ENCODE data around the gene AAMP.

AAMP gene

DNA sequence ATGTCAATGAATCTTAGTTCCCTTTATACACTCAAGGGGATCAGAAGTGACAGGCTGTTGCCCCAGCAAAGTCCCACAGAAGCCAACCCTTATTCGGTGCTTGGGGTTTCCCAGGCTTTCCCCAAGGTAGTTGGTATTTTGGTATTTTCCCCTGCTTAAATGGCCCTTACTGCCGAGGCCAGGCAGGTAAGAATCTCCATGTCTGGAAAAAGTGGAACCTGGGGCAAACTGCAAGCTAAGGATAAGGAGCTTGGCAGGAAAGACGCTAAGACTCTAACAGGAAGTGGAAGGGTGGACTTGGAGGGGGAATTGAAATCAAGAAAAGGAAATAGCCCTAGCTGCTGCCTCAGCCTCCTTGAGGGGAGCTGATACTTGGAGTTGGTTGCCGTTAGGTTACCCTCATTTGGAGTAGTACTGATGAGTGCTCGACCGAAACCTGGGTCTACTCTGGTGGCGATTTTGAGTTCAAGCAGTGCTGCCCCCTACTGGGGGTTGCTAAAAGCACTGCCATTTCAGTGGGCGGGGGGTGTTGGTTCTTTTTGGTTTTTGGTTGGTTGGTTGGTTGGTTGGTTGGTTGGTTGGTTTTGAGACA is 12.5 kb downstream of the AAMP start:
- DNase-seq: no peak

DNA sequence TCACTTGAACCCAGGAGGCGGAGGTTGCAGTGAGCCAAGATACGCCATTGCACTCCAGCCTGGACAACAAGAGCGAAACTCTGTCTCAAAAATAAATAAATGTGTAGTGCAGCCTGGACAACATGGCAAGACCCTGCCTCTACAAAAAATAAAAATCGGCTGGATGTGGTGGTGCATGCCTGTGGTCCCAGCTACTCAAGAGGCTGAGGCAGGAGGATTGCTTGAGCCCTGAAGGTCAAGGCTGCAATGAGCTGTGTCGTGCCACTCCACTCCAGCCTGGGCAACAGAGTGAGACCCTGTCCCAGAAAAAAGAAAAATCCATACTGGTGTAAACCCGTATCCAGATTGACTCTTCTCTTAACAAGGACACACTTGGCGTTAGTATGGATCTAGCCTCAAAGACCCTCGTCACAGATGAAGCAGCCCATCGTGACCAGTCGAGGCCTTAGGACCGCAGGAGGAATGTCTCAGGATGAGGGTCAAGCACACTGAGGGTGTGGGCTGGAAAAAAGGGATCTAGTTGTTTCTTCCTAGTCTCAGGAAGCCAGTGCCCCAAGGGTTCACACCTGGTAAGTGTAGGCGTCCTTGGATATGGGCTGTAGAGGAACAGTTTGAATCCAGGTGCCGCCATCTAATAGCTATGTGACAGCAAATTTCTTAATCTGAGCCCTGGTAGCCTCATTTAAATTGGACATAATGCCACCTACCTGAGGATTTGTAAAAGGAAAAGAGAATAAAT is 13.2 kb downstream of the AAMP start:
- no peak for DNase-seq

DNA sequence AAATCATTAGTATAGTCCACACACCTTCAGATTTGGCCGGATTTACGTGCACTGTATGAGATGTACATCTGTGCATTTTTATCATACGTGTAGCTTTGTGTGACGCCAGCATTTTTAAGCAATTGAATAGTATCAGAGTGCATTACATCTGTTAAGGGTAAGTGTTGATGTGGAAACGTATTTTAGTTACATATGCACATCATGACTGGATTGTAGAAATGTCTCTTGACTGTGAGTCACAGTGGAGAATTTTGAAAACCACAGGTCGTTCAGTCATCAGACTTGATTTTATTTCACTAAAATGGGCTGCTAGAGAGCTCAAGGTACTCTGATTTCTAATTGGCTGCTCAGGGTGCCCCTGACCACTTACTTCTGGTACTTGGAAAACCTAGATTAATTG is 14.5 kb downstream of the AAMP start:
- DNase-seq: no peak

DNA sequence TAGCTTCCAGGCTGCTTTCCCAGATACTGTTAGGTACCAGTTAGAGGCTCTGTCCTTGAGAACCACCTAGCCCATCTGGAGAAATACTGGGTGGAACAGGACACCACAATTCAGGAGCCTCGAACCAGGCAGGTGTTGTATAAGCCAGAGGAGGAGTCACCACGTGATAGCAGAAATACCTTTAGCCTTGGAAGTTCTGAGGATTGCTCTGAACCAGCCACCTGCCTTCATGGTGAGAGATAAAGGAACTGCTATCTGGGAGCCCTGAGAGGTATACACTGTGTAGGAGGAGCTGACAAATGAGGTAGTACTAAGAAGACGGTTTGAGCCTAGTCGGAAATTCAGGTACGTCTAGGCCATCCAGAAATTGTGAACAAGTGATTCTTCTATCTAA is 16.7 kb downstream of the AAMP start:
- DNase-seq: no peak

DNA sequence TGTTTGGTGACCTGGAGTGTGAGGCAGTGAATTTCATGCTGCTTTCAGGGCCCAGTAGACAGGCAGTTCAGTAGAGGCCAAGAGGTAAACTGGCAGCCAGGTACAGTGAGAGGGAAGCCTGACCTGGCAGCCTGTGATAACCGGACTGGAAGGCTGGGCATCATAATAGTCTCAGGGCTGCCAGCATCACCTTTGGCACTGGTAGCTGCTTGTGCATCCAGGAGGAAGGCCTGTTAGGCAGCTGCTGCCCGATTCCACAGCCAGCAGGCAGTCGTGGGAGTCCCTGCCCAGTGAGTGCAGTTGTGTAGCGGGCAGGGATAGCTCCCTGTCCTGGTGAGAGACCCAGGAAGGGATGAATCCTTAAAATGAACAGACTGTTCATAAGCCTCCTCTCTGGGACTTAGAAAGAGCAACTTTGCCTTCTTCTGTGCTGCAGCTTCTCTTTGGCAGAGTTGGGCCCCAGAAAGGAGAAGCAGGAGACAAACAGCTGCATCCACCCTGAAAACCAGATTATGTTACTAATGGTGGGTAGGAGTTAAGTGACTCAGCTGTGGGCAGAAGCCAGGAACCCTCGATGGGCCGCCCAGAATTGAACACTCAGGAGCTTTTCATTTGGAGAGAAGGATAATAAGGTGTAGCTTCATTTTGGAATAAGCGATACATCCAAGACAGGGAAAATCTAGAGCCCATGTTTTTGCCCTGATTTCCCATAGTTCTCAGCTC is 17.3 kb downstream of the AAMP start:
- DNase-seq: no peak

DNA sequence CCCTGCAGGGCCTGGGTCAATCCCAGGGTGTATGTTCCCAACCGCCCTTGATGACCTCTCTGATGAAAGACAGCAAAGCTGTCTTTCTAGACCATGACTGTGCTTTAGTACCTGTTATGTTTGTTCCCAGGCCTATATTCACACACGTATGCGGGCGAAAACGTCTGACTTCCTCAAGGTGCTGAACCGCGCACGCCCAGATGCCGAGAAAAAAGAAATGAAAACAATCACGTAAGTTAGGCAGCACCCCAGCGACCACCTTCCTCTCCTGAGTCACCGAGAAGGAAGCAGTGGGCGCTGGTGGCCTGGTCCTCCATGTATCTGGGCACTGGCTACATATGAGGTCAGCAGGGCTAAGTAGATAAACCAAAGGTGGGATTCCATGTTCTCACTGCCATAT is 20.2 kb downstream of the AAMP start:
- DNase-seq: no peak

DNA sequence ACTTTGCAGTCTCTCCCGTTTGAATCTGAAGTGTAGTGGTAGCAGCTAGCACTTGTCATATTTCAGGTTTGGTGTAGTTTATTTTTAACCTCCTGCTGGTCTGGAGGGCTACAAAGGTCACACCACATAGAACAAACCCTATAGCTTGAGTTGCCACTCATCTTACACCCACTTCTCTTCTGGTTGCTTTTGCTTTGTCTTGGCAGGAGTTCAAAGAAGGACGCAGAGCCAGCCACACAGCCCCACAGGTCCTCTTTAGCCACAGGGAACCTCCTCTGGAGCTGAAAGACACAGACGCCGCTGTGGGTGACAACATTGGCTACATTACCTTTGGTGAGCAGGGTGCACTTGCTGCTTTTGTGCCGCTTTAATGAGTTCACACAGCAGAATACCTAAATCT is 24.7 kb downstream of the AAMP start:
- peak; percentile 48 for DNase-seq

DNA sequence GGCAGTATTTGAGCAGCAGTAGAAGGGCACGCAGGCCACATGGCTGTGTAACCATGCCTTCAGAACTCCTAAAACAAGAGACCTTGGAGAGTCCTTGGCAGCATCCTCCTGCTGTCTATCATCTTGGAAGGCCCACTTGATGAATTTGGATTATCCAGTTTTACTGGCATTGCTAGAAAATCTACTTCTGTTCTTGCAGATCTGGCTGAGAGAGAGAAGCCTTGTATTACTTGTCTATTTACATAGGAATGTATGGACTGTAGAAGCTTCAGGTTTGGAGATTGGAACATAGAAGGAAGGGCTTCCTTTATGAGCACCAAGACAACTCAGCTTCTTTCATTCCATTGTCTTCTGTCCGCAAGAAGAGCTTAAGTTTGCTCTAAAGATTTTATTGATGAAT is 25.3 kb downstream of the AAMP start:
- DNase-seq: no peak

DNA sequence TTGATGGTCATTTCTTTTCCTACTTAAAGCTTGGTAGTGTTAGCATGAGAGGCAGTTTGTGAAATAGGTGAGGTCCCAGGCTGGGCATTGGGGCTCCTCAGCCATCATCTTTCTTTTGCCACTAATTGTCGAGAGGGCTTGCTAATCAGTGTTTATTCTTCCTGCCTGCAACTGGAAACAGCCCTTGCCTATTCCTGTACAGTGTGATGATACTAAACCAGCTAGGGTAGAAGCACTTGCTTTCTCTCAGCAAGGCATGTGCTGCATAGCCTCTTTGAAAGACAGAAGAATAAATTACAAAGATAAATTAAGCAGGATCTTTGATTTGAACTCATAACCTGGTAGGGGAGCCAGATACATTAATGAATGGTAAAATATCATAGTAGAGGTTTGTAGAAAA is 25.7 kb downstream of the AAMP start:
- DNase-seq: no peak

DNA sequence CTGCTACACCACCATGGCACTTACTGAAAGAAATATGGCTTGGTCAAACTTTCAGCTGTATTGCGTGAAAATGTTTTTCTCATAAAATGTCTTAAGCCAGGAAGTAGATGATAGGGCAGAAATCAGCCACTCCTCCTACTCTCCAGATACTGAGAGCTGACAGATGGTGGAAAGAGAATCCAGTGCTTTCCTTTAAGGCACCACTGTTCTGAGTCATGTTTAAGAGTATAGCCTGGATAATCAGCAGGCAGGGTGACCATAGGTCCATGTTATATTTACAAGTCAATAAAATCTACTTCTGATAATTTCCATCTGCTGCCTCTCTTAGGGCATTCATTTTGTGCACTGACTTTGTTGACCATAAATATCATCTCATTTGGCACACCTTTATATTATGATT is 31.1 kb downstream of the AAMP start:
- DNase-seq: no peak

DNA sequence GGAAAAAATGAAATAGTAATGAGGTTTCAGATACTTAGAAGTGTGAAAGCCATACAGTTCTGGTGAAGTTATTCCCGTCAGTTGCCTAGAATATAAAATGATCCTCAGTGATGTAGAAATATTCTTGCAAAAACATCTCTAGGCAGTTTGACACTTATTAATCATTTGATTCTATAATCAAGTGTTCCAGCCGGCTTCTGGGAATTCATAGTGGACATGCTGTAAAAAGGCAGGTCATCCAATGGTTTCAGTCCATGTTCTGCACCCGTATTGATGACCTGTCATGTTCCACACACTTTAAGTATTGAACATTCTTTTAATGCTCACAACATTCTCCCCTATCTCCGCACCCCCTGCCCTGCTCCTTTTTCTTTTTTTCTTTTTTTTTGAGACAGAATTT is 33.1 kb downstream of the AAMP start:
- DNase-seq: no peak

DNA sequence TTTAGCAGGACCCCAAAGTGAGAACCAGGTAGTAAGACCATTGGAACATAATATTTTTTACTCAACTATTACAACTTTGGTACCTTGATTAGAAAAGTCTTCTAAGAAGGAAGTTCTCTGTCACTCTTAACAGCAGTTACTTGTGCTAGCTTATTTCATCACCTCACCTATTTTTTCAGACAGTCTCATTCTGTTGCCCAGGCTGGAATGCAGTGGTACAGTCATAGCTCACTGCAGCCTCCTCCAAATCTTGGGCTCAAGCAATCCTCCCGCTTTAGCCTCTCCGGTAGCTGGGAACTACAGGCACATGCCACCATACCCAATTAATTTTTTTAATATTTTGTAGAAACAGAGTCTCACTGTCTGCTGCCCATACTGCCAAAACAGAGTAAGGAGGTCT is 34.9 kb downstream of the AAMP start:
- no peak for DNase-seq

DNA sequence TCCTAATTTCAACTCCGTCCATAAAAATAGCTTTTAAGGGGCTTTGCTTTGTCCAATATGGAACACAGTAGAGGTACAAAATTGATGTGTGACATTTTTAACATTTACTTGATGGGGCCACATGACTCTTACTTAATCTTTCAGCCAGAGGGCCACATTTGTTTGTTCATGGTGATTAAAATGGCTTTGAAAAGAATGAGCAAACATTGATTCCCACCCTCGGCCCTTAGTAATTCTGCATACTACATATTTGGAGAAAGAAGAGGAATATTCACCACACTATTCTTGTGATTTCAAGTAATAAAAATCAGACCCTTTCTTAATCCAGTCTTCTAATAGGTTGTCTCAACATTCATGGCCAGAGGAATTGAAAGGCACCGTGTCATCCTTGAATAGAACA is 35.4 kb downstream of the AAMP start:
- DNase-seq: no peak

DNA sequence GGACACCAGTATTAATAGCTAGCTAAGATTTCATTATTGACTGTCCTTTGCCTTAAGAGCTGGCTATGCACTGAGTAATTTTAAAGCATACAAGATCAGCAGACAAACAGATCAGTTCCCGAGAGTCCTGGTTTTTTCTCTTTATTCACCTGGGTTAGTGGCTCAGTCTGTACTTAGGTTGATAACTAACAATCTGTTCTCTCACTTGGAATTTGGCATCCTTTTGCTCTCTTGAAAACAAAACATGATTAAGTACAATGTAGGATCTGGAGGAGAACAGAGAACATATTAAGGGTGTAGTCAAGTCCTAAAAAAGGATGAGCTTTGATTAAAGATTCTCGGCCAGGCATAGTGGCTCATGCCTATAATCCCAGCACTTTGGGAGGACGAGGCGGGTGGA is 36.4 kb downstream of the AAMP start:
- DNase-seq: no peak

DNA sequence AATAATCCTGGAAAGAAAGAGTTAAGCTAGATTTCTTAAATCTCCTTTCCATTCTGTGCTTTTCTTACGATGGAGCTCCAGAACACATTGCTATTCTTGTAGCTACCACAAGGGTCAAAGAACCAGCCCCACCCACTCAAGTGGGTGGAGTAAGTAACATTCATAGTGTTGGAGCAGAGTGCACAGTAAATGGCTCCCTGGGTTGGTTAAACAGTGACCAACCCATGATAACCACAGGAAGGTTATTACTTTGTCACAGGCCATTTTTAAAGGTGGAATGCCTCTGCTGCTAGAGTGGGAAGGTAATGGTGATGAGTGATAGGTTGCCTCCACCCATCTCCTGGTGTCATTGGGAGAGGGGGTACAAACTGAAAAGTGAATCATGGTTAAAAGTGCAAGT is 39.1 kb downstream of the AAMP start:
- no peak for DNase-seq

DNA sequence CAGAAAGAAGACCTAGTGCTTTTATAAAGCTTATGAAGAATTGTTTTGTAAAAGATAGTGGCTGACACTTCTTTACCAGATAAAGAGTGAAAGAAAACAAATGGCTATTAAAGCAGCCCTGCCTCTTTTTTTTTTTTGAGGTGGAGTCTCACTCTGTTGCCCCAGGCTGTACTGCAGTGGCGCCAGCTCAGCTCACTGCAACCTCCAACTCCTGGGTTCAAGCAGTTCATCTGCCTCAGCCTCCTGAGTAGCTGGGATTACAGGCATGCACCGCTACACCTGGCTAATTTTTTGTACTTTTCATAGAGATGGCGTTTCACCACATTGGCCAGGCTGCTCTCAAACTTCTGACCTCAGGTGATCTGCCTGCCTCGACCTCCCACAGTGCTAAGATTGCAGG is 40.1 kb downstream of the AAMP start:
- DNase-seq: no peak

DNA sequence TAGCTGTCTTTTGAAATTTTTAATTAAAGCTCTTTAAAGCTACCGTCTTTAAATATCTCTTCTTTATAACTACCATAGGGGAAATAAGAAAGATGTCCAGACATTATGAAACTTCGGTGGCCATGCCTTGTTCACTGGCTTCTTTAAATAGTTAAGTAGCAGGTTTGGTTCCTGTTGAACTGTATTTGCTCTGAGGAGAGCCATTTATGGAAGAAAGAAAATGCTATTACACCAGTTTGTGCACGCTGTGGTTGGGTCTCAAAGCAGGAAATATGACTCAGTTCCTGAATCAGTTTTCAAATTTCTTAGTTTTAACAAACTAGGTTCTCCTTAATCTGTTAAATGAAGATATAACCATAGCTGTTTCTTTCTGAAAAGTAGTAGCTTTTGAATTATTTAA is 40.7 kb downstream of the AAMP start:
- no peak for DNase-seq

DNA sequence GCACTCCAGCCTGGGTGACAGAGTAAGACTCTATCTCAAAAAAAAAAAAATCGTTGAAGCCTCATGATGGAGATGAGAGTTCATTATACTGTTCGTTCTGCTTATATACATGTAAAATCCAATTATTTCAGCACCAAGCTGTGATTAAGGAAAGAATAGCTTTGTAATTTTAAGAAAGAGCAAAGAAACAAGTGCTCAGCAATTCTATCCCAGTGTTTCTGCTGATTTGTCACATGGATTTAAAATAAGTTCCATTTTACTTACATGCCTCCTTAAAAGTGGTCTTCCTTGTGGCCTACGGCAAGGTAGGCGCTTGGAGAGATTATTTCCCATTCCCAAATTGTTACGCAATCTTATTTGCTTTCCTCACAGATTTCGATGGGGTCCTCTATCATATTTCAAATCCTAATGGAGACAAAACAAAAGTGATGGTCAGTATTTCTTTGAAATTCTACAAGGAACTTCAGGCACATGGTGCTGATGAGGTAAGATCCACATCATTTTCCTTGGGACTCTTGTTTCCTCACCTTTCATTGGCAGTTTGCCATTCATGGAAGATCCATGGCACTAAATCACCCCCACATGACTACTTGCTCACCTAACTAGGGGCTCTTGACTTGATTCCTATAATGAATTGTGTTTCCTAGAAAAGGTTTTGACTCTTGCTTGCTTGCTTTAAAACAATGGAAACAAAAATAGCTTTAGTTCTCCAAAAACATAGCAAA is 41.4 kb downstream of the AAMP start:
- DNase-seq: no peak

DNA sequence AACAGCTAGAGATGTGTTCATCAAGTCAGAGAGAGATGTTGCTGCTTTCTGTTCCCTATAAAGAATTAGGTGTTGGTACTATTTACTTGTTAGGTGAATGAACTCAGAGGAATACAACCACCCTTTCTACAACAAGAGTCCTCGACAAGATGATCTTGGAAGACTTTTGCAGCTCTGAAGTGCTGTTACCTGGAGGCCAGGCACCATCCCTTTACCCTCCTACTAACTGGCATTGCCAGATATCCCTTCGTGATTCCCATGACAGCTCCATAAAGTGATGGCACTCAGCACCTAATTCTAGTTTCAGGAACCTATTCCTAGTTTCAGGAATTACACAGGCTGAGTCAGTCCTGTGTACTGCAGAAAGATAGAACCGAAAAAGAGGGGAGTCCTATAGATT is 43.0 kb downstream of the AAMP start:
- no peak for DNase-seq

DNA sequence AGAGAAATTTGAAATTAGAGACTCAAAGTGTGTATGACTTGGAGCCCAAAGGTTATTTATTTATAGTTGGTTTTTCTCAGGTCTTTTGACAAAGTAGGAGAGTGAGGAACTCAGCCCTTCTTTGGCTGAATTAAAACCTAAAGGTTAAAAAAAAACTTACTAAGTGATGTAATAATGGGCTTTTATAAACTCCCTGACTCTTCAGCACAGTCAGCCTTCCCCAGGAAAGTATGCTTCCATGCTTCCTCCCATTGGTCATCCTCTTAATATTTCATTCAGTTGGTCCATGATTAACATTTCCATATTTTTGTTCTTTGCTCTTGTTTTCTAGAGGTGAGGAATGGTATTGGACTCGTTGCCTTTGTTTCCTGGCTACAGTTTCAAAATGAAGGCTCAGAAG is 45.8 kb downstream of the AAMP start:
- DNase-seq: no peak

DNA sequence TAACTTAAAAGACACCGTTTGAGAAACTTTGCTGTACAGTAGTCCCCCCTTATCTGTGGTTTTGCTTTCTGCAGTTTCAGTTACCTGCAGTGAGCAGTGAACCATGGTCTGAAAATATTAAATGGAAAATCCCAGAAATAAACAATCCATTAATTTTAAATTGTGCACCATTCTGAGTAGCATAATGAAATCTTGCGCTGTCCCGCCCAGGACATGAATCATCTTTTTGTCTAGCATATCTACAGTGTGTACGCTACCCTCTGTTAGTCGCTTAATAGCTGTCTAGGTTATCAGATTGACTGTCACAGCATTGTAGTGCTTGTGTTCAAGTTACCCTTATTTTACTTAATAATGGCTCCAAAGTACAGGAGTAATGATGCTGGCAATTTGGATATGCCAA is 46.9 kb downstream of the AAMP start:
- no peak for DNase-seq

DNA sequence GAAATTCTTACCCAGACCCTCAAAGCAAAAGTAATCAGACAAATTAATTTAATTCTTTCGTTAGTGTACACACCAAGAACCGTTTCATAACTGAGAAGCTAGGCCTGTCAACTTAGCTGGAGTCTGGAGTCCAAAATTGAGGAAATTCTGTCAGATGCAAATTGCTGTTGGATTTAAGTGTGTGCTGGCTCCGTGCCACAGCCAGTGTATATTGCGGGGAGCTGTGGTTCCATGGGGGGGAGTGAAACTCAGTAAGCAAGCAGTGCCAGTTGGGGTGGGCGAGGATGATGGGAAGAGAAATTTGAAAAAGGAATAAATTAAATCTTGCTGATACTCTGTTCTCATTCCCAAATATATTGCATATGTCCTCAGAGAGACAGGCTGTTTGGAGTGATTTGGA is 48.9 kb downstream of the AAMP start:
- DNase-seq: no peak

DNA sequence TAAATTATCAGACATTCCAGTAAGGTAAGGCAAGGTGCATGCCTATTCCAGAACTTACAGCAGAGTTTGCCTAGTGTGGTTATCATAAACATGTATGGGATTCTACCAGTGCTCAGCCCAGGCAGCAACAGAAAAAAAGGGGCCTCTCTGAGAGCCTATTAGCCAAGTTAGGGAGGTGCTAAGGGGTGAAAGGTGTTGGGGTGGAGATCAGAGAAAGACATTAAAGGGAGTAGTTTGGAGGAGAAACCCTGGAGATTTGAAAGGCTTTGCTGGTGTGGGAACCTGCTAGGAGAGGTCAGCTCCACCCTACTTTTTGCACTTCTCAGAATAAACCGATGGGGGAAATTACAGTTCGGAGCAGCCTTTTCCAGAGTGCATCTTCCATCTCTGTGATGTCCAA is 50.0 kb downstream of the AAMP start:
- DNase-seq: no peak
